Stimulated activated CD4-positive, alpha-beta T cell treated with anti-CD3 and anti-CD28 coated beads, Interleukin-2, amount 100 ng/mL, for 4 hours (primary cell): ENCODE results near the gene WDR45B.
A peak's percentile ranks its signal among the peaks of the same experiment; 100 is the strongest.
"Not testable (repeated sequence)": the region's sequence is repeated elsewhere in the genome, so short reads cannot be mapped to it uniquely, and the experiment has no call there.

Source experiments
- DNase-seq: peaks from one replicate; pipeline ENCODE4 v3.0.0-alpha.2; 2020; ENCODE audit warnings: low read depth

WDR45B gene

DNA sequence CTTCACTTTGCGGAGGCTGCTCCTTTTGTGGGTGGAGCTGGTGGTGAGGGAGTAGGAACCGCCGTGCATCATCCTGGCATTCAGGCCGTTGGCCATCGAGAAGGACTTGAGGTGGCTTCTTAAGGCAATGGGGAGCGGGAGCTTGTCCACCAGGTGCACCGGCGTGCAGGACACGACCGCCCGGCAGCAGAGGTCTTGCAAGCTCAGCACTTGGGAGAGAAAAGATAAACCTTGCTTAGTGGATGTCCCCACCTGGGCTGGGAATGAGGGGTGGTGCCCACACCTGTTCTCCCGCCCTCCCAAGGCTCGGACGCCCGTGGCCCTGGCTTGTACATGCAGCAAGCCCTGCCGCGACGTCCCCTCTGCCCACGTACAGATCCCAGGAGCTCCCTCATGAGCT, 9.7 kb upstream of the WDR45B start:
- no peak for DNase-seq

- no peak for DNase-seq
Observed at GRCh38 chr17:82656266-82656665, 8.0 kb upstream of the WDR45B start.

DNA sequence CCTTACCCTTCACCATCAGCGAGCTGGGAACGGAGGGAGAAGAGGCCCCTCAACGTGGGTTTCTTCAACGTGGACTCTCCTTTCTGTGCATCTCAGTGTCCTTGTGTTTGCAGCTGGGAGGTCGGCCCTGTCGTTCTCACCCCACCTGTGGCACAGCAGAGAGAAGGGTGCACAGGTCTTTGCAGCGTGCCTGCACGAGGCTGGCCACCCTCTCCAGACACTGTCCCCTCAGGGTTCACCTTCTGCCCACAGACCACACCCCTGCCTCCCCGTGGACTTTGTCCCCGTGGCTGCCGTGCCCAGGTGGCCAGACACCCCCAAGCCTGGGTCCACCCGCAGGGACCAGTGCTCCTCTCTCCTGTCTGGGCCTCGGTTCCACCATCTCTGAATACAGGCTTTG, 7.3 kb upstream of the WDR45B start:
- DNase-seq, result no peak

- no peak for DNase-seq
Observed at GRCh38 chr17:82655038-82655479, 6.8 kb upstream of the WDR45B start.

GRCh38 chr17:82654611-82655010, 6.4 kb upstream of the WDR45B start:
- not testable (repeated sequence) for DNase-seq

GRCh38 chr17:82653651-82654528, 5.6 kb upstream of the WDR45B start:
- DNase-seq, result no peak

DNA sequence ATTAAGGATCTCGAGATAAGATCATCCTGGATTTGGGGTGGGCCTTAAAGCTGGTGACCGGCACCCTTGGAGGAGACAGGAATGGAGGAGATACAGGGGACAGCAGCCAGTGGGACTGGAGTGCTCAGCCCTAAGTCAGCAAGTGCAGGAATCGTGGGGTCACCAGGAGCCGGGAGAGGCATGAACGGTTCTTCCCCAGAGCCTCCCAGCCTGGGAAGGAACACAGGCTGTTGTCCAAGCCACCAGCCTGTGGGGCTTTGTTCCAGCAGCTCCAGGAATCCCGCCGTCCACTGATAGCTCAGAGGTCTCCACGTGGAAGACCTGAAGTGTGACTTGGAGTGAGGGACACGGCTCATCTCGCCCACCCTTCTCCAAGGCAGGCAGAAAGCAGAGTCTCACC, 2.5 kb upstream of the WDR45B start:
- DNase-seq, result no peak

- no peak for DNase-seq
Observed at GRCh38 chr17:82649501-82650261, 1.4 kb upstream of the WDR45B start.

DNA sequence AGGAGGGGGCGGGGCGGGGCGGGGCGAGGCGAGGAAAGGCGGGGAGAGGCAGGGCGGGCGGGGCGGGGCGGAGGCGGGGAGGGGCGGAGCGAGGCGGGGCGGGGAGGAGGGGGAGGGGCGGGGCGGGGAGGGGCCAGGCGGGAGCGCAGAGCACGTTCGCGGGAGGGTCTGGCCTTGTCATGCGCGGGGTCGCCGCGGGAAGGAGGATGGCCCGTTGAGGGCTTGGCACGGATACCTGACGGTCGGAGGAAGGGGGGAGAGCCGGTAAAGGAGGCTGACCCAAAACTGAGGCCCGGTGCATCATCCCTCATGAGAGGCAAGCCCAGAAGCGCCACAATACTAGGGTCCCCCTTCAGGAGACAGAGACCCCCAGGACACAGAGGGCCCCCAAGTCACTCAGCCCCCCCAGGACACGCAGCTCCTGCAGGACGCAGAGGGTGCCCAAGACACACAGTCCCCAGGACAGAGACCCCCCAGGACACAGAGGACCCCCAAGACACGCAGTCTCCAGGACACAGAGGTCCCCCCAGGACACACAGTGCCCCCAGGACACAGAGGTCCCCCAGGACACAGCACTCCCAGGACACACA, 593 bp upstream of the WDR45B start:
- DNase-seq, result no peak

- DNase-seq, result peak; percentile 20
Observed at GRCh38 chr17:82647593-82648164, 565 bp downstream of the WDR45B start.

GRCh38 chr17:82645516-82645915, 2.7 kb downstream of the WDR45B start:
- no peak for DNase-seq

DNA sequence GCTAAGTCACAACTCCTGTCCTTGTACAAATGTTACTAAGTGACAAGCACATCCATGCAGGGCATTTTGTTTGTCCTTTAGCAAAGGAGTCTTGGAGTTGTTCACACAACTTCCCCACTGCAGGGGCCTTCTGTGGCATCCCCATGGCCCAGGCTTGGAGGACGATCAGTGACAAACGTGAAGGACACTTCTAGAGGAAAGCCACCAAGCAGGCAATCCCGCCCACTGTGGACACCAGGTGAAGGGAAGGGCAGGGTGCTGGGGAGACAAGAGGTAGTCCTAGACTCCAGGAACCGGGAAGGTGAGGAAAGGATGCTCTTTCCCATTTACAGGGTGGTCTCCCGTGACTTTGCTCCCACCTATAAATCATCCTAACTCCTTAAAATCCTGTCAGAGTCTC, 4.1 kb downstream of the WDR45B start:
- DNase-seq, result no peak

DNA sequence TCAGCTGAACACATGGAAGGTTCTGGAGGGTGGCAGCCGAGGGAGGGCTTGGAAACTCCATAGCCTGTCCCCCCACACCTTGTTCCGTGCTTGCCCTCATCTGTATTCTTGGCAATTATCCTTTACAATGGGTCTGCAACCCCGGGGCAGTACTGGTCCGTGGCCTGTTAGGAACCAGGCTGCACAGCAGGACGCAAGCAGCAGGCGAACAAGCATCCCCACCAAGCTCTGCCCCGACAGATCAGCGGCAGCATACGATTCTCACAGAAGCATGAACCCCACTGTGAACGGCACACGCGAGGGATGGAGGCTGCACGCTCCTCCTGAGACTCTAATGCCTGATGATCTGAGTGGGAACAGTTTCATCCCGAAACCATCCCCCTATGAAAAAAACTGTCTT, 6.2 kb downstream of the WDR45B start:
- no peak for DNase-seq

- DNase-seq, result no peak
Observed at GRCh38 chr17:82640036-82640435, 8.2 kb downstream of the WDR45B start.

DNA sequence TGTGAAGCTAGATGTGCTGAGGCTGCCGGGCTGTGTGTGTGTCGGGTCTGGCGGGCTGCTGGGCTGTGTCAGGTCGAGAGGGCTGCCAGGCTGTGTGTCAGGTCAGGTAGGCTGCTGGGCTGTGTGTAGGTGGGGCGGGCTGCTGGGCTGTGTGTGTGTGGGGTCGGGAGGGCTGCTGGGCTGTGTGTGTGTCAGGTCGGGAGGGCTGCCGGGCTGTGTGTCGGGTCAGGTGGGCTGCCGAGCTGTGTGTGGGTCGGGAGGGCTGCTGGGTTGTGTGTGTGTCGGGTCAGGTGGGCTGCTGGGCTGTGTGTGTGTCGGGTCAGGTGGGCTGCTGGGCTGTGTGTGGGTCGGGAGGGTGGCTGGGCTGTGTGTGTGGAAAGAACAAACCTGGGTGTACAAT, 8.6 kb downstream of the WDR45B start:
- no peak for DNase-seq

- no peak for DNase-seq
Observed at GRCh38 chr17:82638183-82638773, 10.0 kb downstream of the WDR45B start.

DNA sequence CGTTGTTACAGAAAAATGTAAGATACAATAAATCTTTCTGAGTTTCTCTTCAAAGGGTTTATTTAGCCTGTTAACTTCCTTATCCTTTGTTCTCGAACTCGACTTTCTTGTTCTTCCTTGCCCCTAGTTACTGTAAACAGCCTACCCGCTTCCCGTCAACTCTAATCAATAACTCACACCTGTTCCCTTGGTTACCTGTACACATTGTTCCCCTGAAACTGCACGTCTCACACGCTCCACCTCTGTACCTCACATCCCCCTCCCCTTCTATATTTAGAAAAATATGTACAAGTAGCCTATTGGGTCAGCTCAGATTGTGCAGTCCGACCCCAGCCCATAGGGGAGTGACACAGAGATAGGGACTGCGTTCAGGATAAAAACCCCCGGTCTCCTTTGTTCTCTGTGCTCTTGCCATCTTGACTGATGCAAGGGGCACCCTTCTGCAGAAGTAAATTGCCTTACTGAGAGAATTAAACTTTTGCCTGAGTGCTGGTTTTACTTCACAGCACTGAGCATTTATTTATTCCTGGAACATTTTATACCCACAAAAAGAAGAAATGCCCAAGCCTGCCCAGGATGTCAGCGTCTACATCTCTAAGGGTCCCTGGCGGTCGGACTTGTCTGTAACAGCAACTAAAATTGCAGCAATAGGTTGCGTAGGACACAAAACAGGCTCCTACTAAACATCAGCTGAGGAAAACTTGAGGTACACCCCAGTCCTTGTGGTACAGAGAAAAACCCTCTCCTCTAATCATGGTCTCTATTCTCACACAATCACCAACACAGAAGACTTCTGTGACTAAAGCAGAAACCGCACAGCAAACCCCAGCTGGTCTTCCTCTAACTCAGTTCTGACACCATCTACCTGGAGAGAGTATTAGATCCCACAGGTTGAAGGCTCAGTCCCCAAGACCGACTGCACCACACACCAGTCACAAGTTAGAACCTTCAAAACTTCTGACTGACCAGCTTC, 11.3 kb downstream of the WDR45B start:
- DNase-seq, result no peak

- DNase-seq, result no peak
Observed at GRCh38 chr17:82633343-82633742, 14.9 kb downstream of the WDR45B start.

- DNase-seq, result no peak
Observed at GRCh38 chr17:82632451-82632850, 15.8 kb downstream of the WDR45B start.

DNA sequence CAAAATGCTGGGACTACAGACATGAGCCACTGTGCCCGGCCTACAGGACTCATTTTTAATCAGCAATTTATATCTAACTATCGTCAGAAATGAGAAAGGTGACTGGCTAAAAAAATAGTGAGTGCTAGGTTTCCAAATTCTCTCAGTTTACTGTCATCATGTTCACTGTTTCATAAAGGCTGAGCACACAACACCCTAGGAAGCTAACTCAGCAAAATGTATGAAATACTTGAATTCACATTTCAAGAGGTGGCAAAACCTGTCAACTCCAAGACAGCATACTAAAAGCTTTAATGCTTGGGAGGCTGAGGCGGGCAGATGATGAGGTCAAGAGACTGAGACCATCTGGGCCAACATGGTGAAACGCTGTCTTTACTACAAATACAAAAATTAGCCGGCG, 16.7 kb downstream of the WDR45B start:
- DNase-seq, result no peak

DNA sequence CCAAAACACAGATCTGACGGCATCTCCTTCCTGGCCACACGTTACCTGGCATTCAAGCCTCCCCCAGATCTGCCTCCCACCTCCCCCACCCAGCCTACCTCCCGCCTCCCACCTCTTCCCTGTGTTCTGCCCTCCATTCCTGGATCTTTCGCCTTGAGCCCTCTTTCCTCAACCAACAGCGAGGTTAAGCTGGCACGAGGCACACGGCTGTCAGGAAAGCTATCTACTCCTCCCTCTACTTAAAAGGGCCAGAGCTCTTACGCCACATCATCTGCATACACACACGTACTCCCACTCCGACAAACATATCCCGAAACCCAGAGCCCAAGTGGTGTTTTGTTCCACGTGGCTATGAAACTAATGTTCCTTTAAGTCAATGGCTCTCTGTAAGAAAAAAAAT, 18.0 kb downstream of the WDR45B start:
- DNase-seq, result no peak
